ENCODE data around the gene MAP3K20.

- TF ChIP-seq SP1 (CRISPR knock-in tag; conservative IDR thresholded peaks at IDR 0.05): no peak
- no peak for TF ChIP-seq ATF1 (CRISPR knock-in tag; IDR thresholded peaks at IDR 0.05)
- no peak for TF ChIP-seq ZBTB43 (CRISPR knock-in tag; IDR thresholded peaks at IDR 0.05)
- TF ChIP-seq IRF1 (CRISPR knock-in tag; IDR thresholded peaks at IDR 0.05): no peak
- TF ChIP-seq OVOL2 (CRISPR knock-in tag; IDR thresholded peaks at IDR 0.05; ENCODE audit: borderline replicate concordance): no peak
- TF ChIP-seq, protein P1, sequence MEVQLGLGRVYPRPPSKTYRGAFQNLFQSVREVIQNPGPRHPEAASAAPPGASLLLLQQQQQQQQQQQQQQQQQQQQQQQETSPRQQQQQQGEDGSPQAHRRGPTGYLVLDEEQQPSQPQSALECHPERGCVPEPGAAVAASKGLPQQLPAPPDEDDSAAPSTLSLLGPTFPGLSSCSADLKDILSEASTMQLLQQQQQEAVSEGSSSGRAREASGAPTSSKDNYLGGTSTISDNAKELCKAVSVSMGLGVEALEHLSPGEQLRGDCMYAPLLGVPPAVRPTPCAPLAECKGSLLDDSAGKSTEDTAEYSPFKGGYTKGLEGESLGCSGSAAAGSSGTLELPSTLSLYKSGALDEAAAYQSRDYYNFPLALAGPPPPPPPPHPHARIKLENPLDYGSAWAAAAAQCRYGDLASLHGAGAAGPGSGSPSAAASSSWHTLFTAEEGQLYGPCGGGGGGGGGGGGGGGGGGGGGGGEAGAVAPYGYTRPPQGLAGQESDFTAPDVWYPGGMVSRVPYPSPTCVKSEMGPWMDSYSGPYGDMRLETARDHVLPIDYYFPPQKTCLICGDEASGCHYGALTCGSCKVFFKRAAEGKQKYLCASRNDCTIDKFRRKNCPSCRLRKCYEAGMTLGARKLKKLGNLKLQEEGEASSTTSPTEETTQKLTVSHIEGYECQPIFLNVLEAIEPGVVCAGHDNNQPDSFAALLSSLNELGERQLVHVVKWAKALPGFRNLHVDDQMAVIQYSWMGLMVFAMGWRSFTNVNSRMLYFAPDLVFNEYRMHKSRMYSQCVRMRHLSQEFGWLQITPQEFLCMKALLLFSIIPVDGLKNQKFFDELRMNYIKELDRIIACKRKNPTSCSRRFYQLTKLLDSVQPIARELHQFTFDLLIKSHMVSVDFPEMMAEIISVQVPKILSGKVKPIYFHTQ (CRISPR knock-in tag; IDR thresholded peaks at IDR 0.05): no peak
- no peak for TF ChIP-seq CTCF (IDR thresholded peaks at IDR 0.05)
- TF ChIP-seq MAX (CRISPR knock-in tag; IDR thresholded peaks at IDR 0.05): no peak
Observed at GRCh38 chr2:173185437-173185836, 109.8 kb downstream of the MAP3K20 start.

All from WTC11 (cell line).